ENCODE data around the gene CABLES1.
"Not testable (repeated sequence)": the region's sequence is repeated elsewhere in the genome, so short reads cannot be mapped to it uniquely, and the experiment has no call there.

CABLES1 gene

DNA sequence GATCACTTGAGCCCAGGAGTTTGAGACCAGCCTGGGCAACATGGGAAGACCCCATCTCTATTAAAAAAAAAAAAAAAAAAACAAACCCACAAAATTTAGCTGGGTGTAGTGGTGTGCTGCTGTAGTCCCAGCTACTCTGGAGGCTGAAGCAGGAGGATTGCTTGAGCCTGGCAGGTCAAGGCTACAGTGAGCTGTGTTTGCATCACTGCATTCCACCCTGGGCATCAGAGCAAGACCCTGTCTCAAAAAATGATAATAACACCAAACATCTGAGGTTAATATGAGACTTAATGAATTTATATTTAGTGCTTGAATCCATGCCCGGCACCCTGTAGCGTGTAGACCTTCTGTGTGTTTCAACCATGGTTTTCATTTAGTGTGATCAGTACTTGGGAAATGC lies 22.8 kb downstream of the CABLES1 start:
- Histone ChIP-seq H3K36me3 (ENCODE audit: control insufficient read depth in 2 of 2, insufficient read depth in 1 of 2, low read length in 2 of 2) (no peaks in the 10 kb centered on the region; a peak in 1 of 3 replicates), H3K4me3 (ENCODE audit: low read depth, low read length) (no peak overlapping the region), H3K9me3 (ENCODE audit: control insufficient read depth, insufficient read depth, low read depth, low read length) (no peaks in the 10 kb centered on the region), H3K27ac (ENCODE audit: extremely low read depth, low read depth, low read length) (no peak overlapping the region), H3K4me1 (ENCODE audit: control insufficient read depth, insufficient read depth, low read length) (peaks cover 12% of the 10 kb centered on the region)
- POLR2A ChIA-PET, result no interaction called here
- CTCF ChIA-PET, result no interaction called here
- TF ChIP-seq ZNF548 (tag by site-specific recombination; IDR thresholded peaks at IDR 0.05) (no peak), KLF16 (tag by site-specific recombination; IDR thresholded peaks at IDR 0.05) (no peak), ZNF830 (tag by site-specific recombination; IDR thresholded peaks at IDR 0.05; ENCODE audit: low read depth) (no peak), KLF9 (tag by site-specific recombination; IDR thresholded peaks at IDR 0.05; ENCODE audit: low read depth) (no peak), ZNF473 (tag by site-specific recombination; IDR thresholded peaks at IDR 0.05) (no peak), ZNF211 (tag by site-specific recombination; IDR thresholded peaks at IDR 0.05; ENCODE audit: low read depth) (no peak), ZNF341 (tag by site-specific recombination; IDR thresholded peaks at IDR 0.05; ENCODE audit: low read depth) (no peak), GFI1B (tag by site-specific recombination; IDR thresholded peaks at IDR 0.05) (no peak), ZNF362 (tag by site-specific recombination; IDR thresholded peaks at IDR 0.05) (no peak), ZNF146 (tag by site-specific recombination; IDR thresholded peaks at IDR 0.05) (no peak), ZNF555 (tag by site-specific recombination; conservative IDR thresholded peaks at IDR 0.05) (no peak), KLF10 (tag by site-specific recombination; IDR thresholded peaks at IDR 0.05) (no peak), ZNF596 (tag by site-specific recombination; IDR thresholded peaks at IDR 0.05) (no peak), KLF7 (tag by site-specific recombination; IDR thresholded peaks at IDR 0.05; ENCODE audit: borderline replicate concordance) (no peak)
- TF ChIP-seq, protein P1, sequence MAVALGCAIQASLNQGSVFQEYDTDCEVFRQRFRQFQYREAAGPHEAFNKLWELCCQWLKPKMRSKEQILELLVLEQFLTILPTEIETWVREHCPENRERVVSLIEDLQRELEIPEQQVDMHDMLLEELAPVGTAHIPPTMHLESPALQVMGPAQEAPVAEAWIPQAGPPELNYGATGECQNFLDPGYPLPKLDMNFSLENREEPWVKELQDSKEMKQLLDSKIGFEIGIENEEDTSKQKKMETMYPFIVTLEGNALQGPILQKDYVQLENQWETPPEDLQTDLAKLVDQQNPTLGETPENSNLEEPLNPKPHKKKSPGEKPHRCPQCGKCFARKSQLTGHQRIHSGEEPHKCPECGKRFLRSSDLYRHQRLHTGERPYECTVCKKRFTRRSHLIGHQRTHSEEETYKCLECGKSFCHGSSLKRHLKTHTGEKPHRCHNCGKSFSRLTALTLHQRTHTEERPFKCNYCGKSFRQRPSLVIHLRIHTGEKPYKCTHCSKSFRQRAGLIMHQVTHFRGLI (tag by site-specific recombination; IDR thresholded peaks at IDR 0.05), result no peak
- TF ChIP-seq, protein P2, sequence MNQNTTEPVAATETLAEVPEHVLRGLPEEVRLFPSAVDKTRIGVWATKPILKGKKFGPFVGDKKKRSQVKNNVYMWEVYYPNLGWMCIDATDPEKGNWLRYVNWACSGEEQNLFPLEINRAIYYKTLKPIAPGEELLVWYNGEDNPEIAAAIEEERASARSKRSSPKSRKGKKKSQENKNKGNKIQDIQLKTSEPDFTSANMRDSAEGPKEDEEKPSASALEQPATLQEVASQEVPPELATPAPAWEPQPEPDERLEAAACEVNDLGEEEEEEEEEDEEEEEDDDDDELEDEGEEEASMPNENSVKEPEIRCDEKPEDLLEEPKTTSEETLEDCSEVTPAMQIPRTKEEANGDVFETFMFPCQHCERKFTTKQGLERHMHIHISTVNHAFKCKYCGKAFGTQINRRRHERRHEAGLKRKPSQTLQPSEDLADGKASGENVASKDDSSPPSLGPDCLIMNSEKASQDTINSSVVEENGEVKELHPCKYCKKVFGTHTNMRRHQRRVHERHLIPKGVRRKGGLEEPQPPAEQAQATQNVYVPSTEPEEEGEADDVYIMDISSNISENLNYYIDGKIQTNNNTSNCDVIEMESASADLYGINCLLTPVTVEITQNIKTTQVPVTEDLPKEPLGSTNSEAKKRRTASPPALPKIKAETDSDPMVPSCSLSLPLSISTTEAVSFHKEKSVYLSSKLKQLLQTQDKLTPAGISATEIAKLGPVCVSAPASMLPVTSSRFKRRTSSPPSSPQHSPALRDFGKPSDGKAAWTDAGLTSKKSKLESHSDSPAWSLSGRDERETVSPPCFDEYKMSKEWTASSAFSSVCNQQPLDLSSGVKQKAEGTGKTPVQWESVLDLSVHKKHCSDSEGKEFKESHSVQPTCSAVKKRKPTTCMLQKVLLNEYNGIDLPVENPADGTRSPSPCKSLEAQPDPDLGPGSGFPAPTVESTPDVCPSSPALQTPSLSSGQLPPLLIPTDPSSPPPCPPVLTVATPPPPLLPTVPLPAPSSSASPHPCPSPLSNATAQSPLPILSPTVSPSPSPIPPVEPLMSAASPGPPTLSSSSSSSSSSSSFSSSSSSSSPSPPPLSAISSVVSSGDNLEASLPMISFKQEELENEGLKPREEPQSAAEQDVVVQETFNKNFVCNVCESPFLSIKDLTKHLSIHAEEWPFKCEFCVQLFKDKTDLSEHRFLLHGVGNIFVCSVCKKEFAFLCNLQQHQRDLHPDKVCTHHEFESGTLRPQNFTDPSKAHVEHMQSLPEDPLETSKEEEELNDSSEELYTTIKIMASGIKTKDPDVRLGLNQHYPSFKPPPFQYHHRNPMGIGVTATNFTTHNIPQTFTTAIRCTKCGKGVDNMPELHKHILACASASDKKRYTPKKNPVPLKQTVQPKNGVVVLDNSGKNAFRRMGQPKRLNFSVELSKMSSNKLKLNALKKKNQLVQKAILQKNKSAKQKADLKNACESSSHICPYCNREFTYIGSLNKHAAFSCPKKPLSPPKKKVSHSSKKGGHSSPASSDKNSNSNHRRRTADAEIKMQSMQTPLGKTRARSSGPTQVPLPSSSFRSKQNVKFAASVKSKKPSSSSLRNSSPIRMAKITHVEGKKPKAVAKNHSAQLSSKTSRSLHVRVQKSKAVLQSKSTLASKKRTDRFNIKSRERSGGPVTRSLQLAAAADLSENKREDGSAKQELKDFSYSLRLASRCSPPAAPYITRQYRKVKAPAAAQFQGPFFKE (tag by site-specific recombination; IDR thresholded peaks at IDR 0.05; ENCODE audit: borderline replicate concordance), result no peak
- TF ChIP-seq, protein P3, sequence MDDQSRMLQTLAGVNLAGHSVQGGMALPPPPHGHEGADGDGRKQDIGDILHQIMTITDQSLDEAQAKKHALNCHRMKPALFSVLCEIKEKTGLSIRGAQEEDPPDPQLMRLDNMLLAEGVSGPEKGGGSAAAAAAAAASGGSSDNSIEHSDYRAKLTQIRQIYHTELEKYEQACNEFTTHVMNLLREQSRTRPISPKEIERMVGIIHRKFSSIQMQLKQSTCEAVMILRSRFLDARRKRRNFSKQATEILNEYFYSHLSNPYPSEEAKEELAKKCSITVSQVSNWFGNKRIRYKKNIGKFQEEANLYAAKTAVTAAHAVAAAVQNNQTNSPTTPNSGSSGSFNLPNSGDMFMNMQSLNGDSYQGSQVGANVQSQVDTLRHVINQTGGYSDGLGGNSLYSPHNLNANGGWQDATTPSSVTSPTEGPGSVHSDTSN (CRISPR knock-in tag; IDR thresholded peaks at IDR 0.05), result no peak

GRCh38 chr18:23158884-23159283 lies 23.6 kb downstream of the CABLES1 start:
- H3K4me3 ChIP-seq (ENCODE audit: low read depth, low read length), result not testable (repeated sequence)

More at GRCh38 chr18:23158884-23159283, 23.6 kb downstream of the CABLES1 start:
- H3K27ac ChIP-seq (ENCODE audit: extremely low read depth, low read depth, low read length); H3K36me3 ChIP-seq (ENCODE audit: control insufficient read depth in 2 of 2, insufficient read depth in 1 of 2, low read length in 2 of 2); H3K9me3 ChIP-seq (ENCODE audit: control insufficient read depth, insufficient read depth, low read depth, low read length): not testable (repeated sequence)
- peaks cover 12% of the 10 kb centered on the region for H3K4me1 ChIP-seq (ENCODE audit: control insufficient read depth, insufficient read depth, low read length)
- ChIA-PET POLR2A (interaction anchor here (0.9 kb wide), 1 partner anchor 12 kb away, joined by 3 read pairs; no protein-coding TSS in a partner anchor), CTCF (interaction anchor here (0.8 kb wide), 1 partner anchor 28 kb away, joined by 6 read pairs; no protein-coding TSS in a partner anchor)
